ENCODE results near the gene MPG.

Gene MPG

DNA sequence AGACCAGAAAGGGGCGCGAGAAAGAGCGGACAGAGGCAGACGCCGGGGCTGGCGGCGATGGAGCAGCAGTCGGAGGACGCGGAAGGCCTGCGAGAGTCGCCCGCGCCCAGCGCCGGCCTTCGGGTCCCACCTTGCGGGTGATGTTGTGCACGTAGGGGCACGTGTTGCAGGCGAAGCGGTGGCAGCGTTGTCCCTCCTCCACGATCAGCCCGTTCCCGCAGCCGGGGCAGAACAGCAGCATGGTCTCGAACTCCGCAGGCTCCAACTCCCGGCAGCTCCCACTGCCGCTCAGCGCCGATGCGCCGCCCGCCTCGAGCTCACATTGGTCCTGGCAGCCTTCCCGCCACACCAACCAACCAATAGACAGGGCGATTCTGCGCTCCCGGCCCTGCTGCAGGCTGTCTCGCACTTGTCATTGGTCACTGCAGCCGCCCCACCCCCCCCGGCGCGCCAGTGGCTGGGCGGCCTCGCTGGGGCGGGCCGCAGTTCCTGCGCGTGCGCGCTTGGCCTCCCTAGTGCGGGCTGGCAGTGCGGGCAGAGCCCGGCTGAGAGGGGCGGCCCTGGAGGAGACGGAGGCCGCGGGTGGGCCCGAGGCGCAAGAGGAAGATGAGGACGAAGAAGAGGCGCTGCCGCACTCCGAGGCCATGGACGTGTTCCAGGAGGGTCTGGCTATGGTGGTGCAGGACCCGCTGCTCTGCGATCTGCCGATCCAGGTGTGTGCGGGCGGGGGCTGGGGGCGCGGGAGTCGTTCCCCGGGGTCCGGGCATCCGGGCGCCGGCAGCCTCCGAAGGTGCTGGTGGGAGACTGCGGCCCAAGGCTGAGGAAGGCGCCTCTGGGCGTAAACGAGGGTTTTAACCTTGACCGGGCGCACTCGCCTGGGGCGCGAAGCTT lies 24.4 kb upstream of the MPG start, which contains the start of the genes POLR3K and SNRNP25:
POLR3K (minus strand) TSS at position 263 of the 891 bp plus-strand sequence; CDS start at position 241, 22 bp downstream.
SNRNP25 (plus strand) TSS at position 483 of the 891 bp plus-strand sequence; CDS start at position 672, 189 bp downstream.
- peak; percentile 82 for DNase-seq

DNA sequence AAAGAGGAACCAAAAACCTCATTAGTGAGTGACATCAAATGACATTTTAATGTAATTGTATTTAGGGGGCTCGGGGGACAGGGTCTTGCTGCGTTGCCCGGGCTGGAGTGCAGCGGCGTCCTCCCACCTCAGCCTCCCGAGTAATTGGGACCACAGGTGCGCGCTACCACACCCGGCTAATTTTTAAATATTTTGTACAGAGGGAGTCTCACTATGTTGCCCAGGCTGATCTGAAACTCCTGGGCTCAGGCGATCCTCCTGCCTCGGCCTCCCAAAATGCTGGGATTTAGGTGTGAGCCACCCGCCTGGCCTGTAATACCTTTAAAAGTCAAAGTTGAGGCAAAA lies 23.8 kb upstream of the MPG start:
- DNase-seq, result no peak

DNA sequence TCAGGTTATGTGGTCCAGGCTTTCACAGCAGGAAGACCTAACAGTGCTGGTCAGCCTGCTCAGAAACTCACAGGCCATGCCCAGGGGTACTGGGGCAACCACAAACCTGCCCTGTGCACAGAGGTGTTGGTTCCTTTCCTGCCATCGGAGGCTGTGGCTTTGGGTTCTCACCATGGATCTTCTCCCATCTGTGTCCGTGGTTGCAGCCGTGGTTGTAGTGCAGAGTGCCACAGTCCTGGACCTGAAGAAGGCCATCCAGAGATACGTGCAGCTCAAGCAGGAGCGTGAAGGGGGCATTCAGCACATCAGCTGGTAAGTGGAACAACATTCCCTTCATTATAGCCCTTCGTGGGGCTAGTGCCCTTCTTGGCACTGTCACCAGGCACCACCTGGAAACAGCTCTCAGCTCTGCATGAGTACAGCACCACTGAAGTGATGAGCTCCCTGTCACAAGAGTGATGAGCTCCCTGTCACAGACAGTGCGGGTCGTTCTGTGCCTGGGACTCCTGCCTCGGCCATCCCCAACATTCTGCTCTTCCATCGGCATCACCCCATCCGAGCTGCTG lies 22.4 kb upstream of the MPG start:
- no peak for DNase-seq

DNA sequence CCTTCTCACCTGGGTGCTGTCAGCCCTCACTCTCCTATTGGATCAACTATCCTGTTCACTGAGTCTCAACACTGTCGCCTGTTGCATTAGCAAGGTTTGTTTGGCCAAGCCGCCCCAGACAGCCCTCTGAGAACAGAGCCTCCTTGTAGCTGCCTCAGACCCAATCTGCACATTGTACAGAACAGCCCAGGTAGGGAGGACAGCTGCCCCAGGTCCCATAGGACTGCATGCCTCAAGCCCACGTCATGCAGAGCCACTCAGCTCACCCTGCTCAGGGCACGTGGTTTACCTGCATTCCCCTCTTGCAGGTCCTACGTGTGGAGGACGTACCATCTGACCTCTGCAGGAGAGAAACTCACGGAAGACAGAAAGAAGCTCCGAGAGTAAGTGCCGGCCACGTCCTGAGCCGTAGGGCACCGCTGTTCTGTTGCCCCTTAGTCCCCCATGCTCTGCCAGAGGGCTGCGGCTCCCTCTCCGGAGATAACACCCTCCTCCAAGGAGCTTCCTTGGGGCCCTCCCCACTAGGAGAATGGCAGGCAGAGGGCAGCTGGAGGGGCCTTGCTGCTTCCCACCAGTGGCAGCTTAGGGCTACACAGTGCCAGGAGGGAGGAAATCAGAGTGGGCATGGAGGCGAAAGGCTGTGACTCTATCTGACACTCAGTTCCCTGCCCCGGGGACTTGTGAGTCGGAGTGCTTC lies 21.6 kb upstream of the MPG start:
- DNase-seq, result no peak

DNA sequence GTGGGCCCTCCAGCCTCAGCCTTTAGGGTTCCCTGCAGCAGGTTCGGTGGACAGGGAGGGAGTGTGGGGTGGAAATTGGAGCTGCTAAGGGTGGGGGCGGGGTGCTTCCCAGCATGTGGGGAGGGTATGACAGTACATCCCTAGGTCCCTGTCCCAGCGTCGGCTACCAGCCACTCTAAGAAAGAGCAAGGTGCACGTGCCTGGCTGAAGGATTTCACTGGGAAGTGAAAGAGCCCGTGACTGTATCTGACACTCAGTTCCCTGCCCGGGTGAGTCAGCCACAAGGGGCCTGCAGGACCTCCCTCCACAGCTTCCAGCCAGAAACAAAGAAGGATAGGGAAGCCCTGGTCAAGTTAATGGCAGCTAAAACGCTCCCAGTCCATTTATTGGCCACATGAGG lies 20.3 kb upstream of the MPG start:
- DNase-seq, result no peak

DNA sequence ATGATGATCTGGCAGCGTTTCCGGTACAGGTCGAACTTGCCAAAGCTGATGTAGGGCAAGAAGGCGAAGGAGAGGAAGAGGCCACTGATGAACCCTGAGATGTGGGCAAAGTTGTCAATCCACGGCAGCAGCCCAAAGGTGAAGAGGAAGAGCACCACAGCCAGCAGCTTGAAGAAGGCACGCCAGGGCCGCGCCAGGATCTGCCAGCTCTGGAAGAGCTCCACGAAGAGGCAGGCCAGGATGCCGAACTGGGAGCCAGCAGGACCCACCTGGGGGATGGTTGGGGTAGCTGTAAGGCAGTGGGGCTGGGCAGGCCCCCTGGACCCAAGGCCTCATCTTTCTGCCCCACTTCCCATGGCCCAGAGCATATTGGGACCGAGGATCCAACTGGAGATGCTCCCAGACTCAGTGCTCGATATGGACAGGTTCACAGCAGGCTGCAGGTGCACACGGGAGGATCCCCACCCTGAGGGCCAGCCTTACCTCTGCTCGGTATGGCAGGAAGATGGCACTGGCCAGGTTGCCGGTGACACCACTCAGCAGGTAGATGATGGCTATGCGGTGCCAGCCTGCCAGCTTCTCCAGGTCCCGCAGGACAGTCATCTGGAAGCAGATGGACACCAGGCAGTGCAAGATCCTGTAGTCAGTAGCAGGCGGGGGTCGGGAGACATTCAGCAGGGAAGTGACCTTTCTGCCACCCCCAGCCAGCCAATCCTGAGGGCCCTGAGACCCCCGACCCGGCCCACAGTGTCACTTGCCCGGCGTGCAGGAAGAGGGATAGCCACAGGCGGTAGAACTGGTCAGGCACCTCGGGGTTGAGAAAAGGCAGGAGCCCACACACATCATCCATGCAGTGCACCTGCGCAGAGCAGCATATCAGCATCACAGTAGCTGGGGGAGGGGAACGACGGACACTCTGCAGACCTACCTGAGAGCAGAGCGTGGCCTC lies 19.3 kb upstream of the MPG start:
- DNase-seq, result no peak

DNA sequence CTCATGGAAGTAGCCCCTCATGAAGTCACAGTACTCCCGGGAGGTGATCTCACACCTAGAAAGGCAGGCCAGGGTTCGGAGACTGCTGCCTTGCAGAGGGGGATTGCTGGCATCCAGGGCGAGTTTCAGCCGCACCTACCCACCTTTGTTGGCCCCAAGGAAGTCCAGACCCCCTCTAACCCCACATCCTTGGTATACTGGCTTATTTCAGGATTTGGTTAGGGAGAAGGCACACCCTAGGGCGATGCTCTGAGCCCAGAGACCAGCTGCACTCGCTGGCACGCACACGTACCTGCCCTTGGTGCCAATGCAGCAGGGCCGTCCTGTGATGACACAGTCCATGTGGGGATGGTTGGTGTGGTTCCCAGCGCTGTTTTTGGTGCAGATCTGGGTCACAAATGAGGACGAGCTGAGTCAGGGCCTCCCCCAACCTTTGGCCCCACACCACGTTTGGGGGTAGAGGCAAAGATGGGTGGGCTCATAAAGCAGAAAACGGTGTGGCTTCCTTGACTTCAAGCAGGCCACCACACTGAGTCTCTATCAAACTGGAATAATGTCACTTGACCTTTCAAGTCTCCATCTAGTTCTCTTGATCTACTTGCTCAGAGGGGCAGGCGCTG lies 18.5 kb upstream of the MPG start:
- no peak for DNase-seq

DNA sequence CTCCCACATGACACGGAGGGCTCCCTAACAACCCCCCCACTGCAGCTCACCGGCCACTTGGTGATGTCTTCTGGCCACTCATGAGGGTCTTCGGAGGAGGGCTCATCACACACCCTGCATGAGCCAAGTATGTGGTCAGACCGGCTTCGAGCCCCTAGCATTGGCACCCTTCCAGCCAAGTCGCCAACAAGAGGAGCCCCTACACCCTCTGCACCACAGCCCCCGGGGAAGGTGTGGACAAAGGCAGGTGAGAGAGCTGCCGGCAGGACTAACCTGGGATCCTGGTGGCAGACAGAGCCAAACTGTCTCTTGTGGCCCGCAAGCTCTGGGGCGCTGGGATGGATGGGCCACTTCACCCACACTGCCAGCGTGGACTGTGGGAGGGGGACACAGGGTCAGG lies 17.9 kb upstream of the MPG start:
- DNase-seq, result no peak

DNA sequence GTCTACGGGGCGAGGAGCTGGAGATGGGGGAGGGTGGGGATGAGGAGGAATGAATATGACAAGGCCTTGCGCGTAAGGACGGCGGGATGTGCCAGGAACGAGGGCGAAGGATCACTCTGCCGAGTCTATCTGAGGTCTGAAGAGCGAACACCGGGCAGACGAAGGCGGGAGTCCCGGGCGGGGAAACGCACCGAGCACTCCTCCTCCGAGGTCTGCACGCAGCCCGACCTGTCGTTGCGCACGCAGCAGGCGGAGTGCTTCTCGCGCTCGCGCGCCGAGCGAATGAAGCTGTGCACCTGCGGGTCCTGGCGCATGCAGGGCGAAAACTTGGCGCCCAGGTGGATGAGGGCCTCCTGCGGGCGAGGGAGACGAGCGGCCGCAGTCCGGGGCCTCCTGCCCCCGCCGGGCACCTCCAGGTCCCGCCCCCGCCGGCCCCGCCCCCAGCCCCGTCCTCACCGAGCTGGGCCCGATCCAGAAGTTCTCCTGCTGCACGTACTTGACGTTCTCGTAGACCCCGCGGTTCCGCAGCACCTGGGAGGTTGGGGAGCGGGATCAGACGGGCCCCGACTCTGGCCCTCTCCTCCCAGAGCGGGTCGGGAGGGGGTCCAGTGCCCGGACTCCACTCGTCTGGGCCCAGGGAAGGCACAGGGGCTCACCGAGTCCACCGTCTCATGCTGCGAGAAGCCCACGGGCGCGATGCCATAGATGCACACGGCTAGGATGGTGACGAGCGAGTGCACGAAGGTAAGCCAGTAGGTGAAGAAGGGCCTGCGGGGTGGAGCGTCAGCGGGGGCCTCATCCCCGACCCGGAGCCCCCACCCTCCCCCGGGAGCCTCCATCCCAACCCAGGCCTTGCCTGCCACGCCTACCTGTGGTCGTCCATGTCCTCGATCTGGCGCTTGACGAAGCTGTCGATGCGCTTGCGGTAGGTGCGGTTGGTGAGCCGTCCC lies 16.8 kb upstream of the MPG start:
- DNase-seq, result no peak

DNA sequence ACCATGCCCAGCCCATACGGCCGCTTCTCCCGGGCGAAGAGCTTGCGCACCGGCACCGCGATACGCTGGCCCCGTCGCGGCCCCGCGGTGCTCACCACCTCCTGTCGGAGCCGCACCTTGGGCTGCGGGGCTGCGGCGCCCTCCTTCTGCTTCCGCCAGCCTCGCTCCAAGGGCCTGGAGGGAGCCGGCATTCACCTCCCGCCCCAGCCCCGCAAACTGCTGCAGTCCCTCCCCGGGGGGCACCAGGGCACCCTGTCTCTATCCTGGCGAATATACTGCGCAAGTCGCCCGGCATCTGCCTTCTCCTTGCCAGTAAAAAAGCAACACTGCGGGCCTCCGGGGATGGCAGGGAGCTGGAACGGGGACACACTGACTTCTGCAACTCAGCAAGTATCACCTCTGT lies 16.1 kb upstream of the MPG start:
- no peak for DNase-seq

DNA sequence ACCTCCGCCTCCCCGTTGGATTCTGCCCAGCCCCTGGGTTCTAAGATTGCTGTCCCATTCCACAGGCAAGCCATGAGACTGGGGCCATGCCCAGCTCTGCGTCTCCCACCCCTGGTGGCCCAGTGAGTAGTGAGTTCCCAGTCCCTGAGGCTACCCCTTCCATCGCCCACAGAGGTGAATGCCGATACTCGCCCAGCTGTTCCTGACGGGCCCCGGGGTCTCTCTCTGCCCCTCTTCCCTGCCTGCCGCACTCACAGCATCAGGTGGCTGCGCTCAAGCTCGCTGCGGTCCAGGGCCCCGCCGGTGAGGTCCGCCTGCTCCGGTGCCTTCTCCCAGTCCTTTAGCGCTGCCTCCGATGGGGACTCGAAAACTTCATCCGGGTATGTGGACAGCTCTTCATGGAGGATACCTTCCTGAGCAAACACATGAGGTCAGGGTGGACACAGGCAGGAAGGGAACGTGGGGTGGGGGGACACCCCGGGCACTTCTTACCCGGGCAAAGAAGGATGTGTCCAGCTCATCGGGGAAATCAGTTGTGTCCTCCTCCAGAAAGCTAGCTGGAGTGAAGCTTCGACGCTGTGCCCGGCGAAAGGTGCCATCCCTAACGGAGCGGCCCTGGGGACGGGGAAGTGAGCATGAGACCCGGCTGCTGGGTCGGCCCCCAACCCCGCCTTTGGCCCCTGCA lies 15.6 kb upstream of the MPG start:
- no peak for DNase-seq

DNA sequence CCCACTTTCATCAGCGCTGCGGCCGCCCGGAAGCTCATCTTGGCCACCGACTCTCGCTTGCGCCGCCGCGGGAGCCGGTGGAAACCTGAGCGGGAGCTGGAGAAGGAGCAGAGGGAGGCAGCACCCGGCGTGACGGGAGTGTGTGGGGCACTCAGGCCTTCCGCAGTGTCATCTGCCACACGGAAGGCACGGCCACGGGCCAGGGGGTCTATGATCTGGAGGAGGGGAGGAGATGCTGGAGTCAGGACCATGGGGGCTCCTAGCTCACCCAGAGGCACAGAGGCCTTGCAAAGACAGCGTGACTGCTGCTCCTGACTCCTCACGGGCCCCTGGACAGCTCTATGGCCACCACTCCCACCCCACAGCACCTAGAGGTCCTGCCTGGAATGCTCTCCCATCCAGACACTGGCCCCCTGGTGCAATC lies 15.0 kb upstream of the MPG start:
- DNase-seq, result no peak

DNA sequence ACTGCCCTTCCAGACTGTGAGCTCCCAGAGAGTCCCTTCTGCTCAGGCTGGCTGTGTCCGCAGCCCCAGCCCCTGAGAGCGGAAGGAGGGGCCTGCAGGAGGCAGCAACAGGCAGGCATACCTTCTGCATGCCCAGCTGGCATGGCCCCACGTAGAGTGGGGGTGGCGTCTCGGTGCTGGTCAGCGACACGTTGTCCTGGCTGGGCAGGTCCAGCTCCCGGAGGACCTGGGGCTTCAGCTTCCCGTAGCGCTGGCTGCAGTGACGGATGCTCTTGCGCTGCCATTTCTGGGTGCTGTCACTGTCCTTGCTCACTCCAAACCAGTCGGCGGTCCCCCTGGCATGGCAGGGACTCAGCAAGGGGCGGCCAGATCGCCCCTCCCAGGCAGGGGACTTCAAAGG lies 14.6 kb upstream of the MPG start:
- no peak for DNase-seq

DNA sequence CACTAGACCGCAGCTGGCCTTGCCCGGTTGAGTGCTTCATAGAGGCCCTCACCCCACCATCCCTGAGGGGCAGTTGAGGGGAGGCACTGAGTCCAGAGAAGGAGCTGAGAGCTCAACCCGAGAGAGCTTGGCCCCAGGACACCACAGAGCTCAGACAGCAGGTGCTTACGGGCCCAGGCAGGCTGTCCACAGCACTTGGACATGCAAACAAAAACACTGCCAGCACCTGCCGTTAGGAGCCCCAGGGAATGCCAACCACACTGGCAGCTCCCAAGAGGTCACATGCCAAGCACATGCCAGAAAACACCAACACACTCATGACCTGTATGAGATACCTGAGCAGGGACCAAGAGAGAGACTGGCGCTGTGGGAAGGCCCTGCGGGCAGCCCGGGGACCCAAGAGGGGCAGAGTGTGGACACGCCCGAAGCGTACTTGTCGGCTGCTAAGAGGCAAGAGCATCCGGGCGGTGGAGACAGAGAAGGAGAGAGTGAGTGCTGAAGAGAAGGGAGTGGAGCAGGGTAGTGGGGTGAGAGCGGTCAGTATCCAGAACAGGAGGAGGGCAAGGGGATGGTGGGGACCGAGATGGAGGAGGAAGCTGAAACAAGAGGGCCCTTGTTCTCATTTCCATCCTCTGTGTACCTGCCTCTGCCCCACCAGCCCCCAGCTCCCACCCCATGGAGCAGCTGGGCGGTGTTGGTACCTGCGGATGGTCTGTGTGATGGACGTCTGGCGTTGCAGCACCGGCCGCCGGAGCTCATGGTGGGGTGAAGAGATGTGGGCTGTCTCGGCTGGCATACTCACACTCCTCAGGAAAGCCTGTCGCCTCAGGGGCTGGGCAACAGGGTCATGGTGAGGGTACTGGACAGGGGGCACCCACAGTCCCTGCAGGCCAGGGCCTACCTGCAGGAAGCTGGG lies 13.8 kb upstream of the MPG start:
- DNase-seq, result no peak

DNA sequence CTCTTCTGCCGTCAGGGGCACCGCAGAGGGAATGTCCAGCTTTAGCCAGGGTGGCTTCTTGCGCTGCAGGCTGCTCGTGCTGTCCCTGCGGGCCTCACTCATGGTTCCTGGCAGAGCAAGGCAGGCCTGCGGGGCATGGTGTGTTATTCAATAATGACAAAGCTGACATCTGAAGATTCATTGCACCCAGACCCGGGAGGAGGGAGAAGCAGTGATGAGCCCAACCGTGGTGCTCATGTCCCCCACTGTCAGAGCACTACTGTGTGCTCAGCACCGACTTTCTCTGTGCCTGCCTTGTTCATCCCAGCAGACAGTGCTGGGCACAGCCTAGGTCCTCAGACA lies 13.1 kb upstream of the MPG start:
- DNase-seq, result no peak

DNA sequence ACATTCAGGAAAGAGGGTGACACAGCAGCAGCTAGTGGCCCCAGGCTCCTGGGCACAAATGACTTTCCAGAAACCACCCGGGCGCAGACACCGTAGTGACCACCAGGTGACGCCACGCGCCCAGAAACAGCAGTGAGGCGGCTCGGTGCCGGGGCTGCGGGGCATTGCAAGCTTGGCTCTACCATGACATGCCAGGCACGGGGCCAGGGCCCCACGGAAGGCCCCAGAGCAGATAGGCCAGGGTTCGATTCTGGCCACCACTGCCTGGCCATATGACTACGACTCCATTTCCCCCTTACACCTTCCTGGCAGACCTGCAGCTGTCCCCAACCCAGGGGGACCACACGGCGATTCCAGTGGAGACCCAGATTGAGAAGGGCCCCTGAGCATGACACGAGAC lies 12.3 kb upstream of the MPG start:
- DNase-seq, result no peak

DNA sequence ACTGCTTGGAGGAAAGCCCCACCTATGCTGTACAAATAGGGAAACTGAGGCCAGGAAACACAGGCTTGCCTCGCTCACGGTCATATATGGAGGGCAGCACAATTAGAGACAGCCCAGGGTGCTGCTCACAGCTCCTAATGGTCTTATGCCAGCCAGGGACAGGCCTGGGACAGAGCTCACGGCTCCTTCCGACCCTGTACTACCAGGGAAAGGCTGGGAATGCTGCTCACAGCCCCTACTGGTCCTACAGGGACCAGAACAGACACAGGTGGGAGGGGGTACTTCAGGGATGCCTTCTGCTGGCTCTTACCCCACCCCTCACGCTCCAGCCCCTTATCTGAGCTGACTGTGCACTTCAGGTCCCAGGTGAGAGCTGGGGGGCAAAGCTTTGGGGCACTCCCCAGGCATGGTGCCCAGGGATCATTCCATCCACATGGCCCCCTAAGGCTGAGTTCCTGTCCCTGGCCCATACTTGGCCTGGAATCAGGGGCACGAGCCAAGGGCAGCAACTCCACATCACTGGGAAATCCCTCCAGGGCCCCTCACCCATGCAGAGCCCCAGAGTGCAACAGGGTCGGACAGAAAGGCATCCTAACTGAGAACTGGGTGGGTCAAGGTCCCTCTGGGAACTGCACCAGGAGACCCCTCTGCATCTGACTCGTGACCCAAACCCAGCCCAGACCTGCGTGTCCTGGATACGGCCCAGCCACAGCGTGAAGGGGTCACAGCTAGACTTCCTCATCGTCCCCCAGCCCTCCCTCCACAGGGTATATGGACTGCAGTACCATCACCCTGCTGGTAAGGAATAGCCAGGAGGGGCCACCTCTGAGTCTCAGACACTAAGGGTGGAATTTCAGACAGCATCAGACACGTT lies 11.5 kb upstream of the MPG start:
- no peak for DNase-seq

DNA sequence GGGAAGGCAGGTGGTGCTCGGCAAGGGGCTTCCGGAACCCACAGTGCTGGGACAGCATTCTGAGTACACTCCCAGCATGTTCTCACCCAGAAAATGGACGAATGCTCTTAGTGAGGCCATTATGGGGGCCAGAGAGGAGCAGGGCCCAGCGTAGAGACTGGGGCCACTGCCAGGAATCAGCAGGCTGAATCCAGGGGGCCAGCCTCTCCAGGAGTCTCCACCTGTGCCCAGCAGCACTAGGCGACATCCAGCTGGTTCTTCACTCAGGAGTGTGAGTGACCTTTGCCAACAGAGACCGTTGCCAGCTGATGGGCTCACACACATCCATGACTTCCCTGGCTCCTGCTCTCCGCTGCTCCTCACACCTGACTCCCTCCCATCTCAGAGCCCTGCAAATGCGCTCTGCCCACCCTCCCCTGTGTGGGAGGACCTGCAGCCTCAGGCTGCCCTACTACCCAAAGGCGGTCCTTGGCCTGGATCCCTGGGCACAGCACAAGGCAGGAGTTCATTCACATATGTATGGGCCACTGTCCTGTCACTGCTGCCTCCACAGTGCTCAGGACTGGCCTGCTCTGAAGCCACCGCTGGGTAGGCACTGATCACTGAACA lies 10.7 kb upstream of the MPG start:
- DNase-seq, result no peak
